Activated CD4-positive, alpha-beta T cell treated with anti-CD3 and anti-CD28 coated beads for 36 hours (primary cell): ENCODE data around the gene POLR3GL. TPM values are rescaled to one million over a fixed set of nuclear protein-coding genes. Genes with fewer than 3 reads are reported as not detected.

ENCODE experiments used
- total RNA-seq, 2 experiments: library from RNA; stranded (reverse); gene quantifications; one replicate each; pipeline ENCODE4 v1.2.3, GENCODE V29; 2021

POLR3GL gene
- total RNA-seq, 2 experiments from 2014 or later, result 19.3 to 22.4 TPM

Other genes with a start within 250 kb of the POLR3GL start
- under 1 TPM in 1 of 2 experiments, not detected in 1; 0.12 TPM for gene CD160, start 245.2 kb upstream of the POLR3GL start, total RNA-seq
- 10 to 100 TPM; 11.8 to 13.9 TPM for gene RNF115, start 140.6 kb upstream of the POLR3GL start, total RNA-seq
- 10 to 100 TPM; 34.2 to 42.6 TPM for gene POLR3C, start 140.5 kb upstream of the POLR3GL start, total RNA-seq
- 1 to 10 TPM; 3.7 to 4.0 TPM for gene NUDT17, start 119.1 kb upstream of the POLR3GL start, total RNA-seq
- gene PIAS3, start 105.6 kb upstream of the POLR3GL start, total RNA-seq, result 10 to 100 TPM; 20.0 to 22.0 TPM
- under 1 TPM; 0.30 to 0.55 TPM for gene ANKRD35, start 78.8 kb upstream of the POLR3GL start, total RNA-seq
- 1 to 10 TPM in 1 of 2 experiments, under 1 TPM in 1; 0.86 to 1.0 TPM for gene ITGA10, start 54.6 kb upstream of the POLR3GL start, total RNA-seq
- gene PEX11B, start 46.0 kb upstream of the POLR3GL start, total RNA-seq, result 10 to 100 TPM; 22.6 to 26.4 TPM
- gene RBM8A, start 37.2 kb upstream of the POLR3GL start, total RNA-seq, result 100 to 1,000 TPM; 293 to 330 TPM
- gene LIX1L, start 6.7 kb upstream of the POLR3GL start, total RNA-seq, result 10 to 100 TPM; 44.9 to 49.4 TPM
- gene ANKRD34A, start 115 bp upstream of the POLR3GL start, total RNA-seq, result 1 to 10 TPM; 5.8 to 6.1 TPM
- 100 to 1,000 TPM; 112 TPM for gene TXNIP, start 31.9 kb downstream of the POLR3GL start, total RNA-seq
- gene HJV, start 57.0 kb downstream of the POLR3GL start, total RNA-seq, result not detected
- gene NBPF10, start 180.1 kb downstream of the POLR3GL start, total RNA-seq, result 1 to 10 TPM; 1.4 to 1.7 TPM